WTC11 (cell line): ENCODE data around the gene DTNB. TPM values are rescaled to one million over a fixed set of nuclear protein-coding genes. Genes with fewer than 3 reads are reported as not detected.

Experiments
- ATAC-seq: fragments of 200-7000 bp; cut with Tn5 transposase; 2 replicates; pipeline ENCODE4 v1.10.0; 2021; ENCODE audit warnings: mild to moderate bottlenecking, moderate library complexity
- CTCF ChIA-PET: fragments of 300-600 bp; sonication (Branson Sonifier 250); formaldehyde crosslinking; loops from one replicate; lab custom pipeline; 2021; ENCODE audit warnings: antibody characterized with exemption; lab: Charles Lee
- POLR2A ChIA-PET: fragments of 350-600 bp; sonication (Branson Sonifier 250); formaldehyde crosslinking; loops from one replicate; lab custom pipeline; 2021; ENCODE audit warnings: antibody characterized with exemption; lab: Charles Lee
- DNase-seq: peaks from one replicate; pipeline ENCODE4 v3.0.0; 2021; ENCODE audit warnings: low spot score
- H3K27ac Mint-ChIP-seq: 2 replicates; pipeline ENCODE4 v1.8.0; 2021; ENCODE audit warnings: mixed read lengths
- H3K27me3 Mint-ChIP-seq: 2 replicates; pipeline ENCODE4 v1.8.0; 2021; ENCODE audit warnings: low read depth, mild to moderate bottlenecking, moderate library complexity, mixed read lengths
- H3K36me3 Mint-ChIP-seq: 2 replicates; pipeline ENCODE4 v1.8.0; 2021; ENCODE audit warnings: mixed read lengths
- H3K4me1 Mint-ChIP-seq: 2 replicates; pipeline ENCODE4 v1.8.0; 2022; ENCODE audit warnings: mixed read lengths
- H3K4me3 Mint-ChIP-seq: 2 replicates; pipeline ENCODE4 v1.8.0; 2021; ENCODE audit warnings: mild to moderate bottlenecking, moderate library complexity, mixed read lengths
- H3K9me3 Mint-ChIP-seq: 2 replicates; pipeline ENCODE4 v1.8.0; 2021; ENCODE audit warnings: mixed read lengths
- AR ChIP-seq: fragments of 250-450 bp; sonication (Bioruptor Pico); IDR thresholded peaks from 2 replicates; pipeline ENCODE4 v1.9.0; 2021; ENCODE audit warnings: mild to moderate bottlenecking
- ATF3 ChIP-seq: sonication (generic); formaldehyde crosslinking; conservative IDR thresholded peaks from 2 replicates; pipeline ENCODE4 v1.8.1; 2022; ENCODE audit warnings: mild to moderate bottlenecking, missing genetic modification reagents
- CDX4 ChIP-seq: fragments of 250-450 bp; sonication (Bioruptor Pico); IDR thresholded peaks from 2 replicates; pipeline ENCODE4 v1.9.0; 2021; ENCODE audit warnings: moderate library complexity, mild to moderate bottlenecking, inconsistent platforms, borderline replicate concordance
- CREM ChIP-seq: sonication (generic); formaldehyde crosslinking; IDR thresholded peaks from 2 replicates; pipeline ENCODE4 v1.8.1; 2022; ENCODE audit warnings: mild to moderate bottlenecking, missing genetic modification reagents, moderate library complexity
- EMX1 ChIP-seq: fragments of 250-450 bp; sonication (Bioruptor Pico); IDR thresholded peaks from 2 replicates; pipeline ENCODE4 v1.8.0; 2021; ENCODE audit warnings: mild to moderate bottlenecking
- ETV6 ChIP-seq: sonication (generic); formaldehyde crosslinking; IDR thresholded peaks from 2 replicates; pipeline ENCODE4 v1.8.1; 2022; ENCODE audit warnings: mild to moderate bottlenecking, missing genetic modification reagents
- FOXK1 ChIP-seq: sonication (generic); formaldehyde crosslinking; IDR thresholded peaks from 2 replicates; pipeline ENCODE4 v1.8.0; 2022; ENCODE audit warnings: mild to moderate bottlenecking, moderate library complexity, missing genetic modification reagents
- GRHL2 ChIP-seq: fragments of 250-450 bp; sonication (Bioruptor Pico); IDR thresholded peaks from 2 replicates; pipeline ENCODE4 v1.8.0; 2022; ENCODE audit warnings: mild to moderate bottlenecking, moderate library complexity; ENCODE audit not compliant: insufficient replicate concordance, severe bottlenecking
- GTF2I ChIP-seq: fragments of 250-450 bp; sonication (Bioruptor Pico); conservative IDR thresholded peaks from 2 replicates; pipeline ENCODE4 v1.4.0; 2021; ENCODE audit warnings: mild to moderate bottlenecking
- HMGA2 ChIP-seq: fragments of 250-450 bp; sonication (Bioruptor Pico); IDR thresholded peaks from 2 replicates; pipeline ENCODE4 v1.4.0; 2021; ENCODE audit warnings: mild to moderate bottlenecking, moderate library complexity
- HMGXB4 ChIP-seq: sonication (generic); formaldehyde crosslinking; IDR thresholded peaks from 2 replicates; pipeline ENCODE4 v1.8.1; 2023; ENCODE audit warnings: mild to moderate bottlenecking, moderate library complexity, missing genetic modification reagents
- IRF1 ChIP-seq: sonication (generic); formaldehyde crosslinking; IDR thresholded peaks from 2 replicates; pipeline ENCODE4 v1.8.0; 2023; ENCODE audit warnings: missing genetic modification reagents
- JAZF1 ChIP-seq: fragments of 250-450 bp; sonication (Bioruptor Pico); IDR thresholded peaks from 2 replicates; pipeline ENCODE4 v1.9.0; 2021; ENCODE audit warnings: moderate library complexity, mild to moderate bottlenecking, inconsistent platforms
- JUN ChIP-seq: sonication (generic); formaldehyde crosslinking; IDR thresholded peaks from 2 replicates; pipeline ENCODE4 v1.8.0; 2023; ENCODE audit warnings: mild to moderate bottlenecking, missing genetic modification reagents
- KAT7 ChIP-seq: sonication (generic); formaldehyde crosslinking; IDR thresholded peaks from 2 replicates; pipeline ENCODE4 v1.8.1; 2023; ENCODE audit warnings: missing genetic modification reagents, mild to moderate bottlenecking, borderline replicate concordance
- MAX ChIP-seq: sonication (generic); formaldehyde crosslinking; IDR thresholded peaks from 2 replicates; pipeline ENCODE4 v1.8.0; 2022; ENCODE audit warnings: mild to moderate bottlenecking, missing genetic modification reagents
- MLX ChIP-seq: sonication (generic); formaldehyde crosslinking; IDR thresholded peaks from 2 replicates; pipeline ENCODE4 v1.8.1; 2023; ENCODE audit warnings: mild to moderate bottlenecking, missing genetic modification reagents, moderate library complexity
- NR1H2 ChIP-seq: sonication (generic); formaldehyde crosslinking; IDR thresholded peaks from 2 replicates; pipeline ENCODE4 v1.9.0; 2021; ENCODE audit warnings: mild to moderate bottlenecking, moderate library complexity, missing genetic modification reagents
- NR3C1 ChIP-seq: sonication (generic); formaldehyde crosslinking; conservative IDR thresholded peaks from 2 replicates; pipeline ENCODE4 v1.8.1; 2023; ENCODE audit warnings: low read depth, mild to moderate bottlenecking, missing genetic modification reagents
- OVOL2 ChIP-seq: fragments of 250-450 bp; sonication (Bioruptor Pico); IDR thresholded peaks from 2 replicates; pipeline ENCODE4 v1.9.0; 2021; ENCODE audit warnings: mild to moderate bottlenecking, borderline replicate concordance
- ZNF121 ChIP-seq: sonication (generic); formaldehyde crosslinking; IDR thresholded peaks from 2 replicates; pipeline ENCODE4 v1.8.0; 2023; ENCODE audit warnings: missing genetic modification reagents
- ZNF138 ChIP-seq: sonication (generic); formaldehyde crosslinking; conservative IDR thresholded peaks from 2 replicates; pipeline ENCODE4 v1.8.1; 2022; ENCODE audit warnings: mild to moderate bottlenecking, moderate library complexity, missing genetic modification reagents
- ZNF232 ChIP-seq: sonication (generic); formaldehyde crosslinking; IDR thresholded peaks from 2 replicates; pipeline ENCODE4 v1.8.0; 2022; ENCODE audit warnings: mild to moderate bottlenecking, missing genetic modification reagents
- ZNF396 ChIP-seq: fragments of 250-450 bp; sonication (Bioruptor Pico); IDR thresholded peaks from 2 replicates; pipeline ENCODE4 v1.8.0; 2021; ENCODE audit warnings: mild to moderate bottlenecking, moderate library complexity, borderline replicate concordance
- ZNF423 ChIP-seq: fragments of 250-450 bp; sonication (Bioruptor Pico); IDR thresholded peaks from 2 replicates; pipeline ENCODE4 v2.1.2; 2022; ENCODE audit warnings: mild to moderate bottlenecking, moderate library complexity
- ZNF671 ChIP-seq: fragments of 250-450 bp; sonication (Bioruptor Pico); IDR thresholded peaks from 2 replicates; pipeline ENCODE4 v1.8.0; 2021; ENCODE audit warnings: mild to moderate bottlenecking
- total RNA-seq: library from RNA; stranded (reverse); gene quantifications from 3 replicates; pipeline ENCODE4 v1.2.3, GENCODE V29; 2021

Gene DTNB
- total RNA-seq, 1 experiment from 2014 or later = 39.9 TPM

- no peak for TF ChIP-seq MAX (CRISPR knock-in tag)
- TF ChIP-seq KAT7 (CRISPR knock-in tag) = no peak
- TF ChIP-seq NR1H2 = no peak
- no peak for TF ChIP-seq JUN
- no peak for TF ChIP-seq NR3C1 (CRISPR knock-in tag)
- TF ChIP-seq ZNF232 = no peak
- TF ChIP-seq GTF2I (CRISPR knock-in tag) = no peak
- TF ChIP-seq HMGXB4 (CRISPR knock-in tag) = no peak
- no peak for TF ChIP-seq IRF1
- no peak for TF ChIP-seq ZNF121 (CRISPR knock-in tag)
- TF ChIP-seq OVOL2 (CRISPR knock-in tag) = no peak
Observed at GRCh38 chr2:25506226-25506625, 167.2 kb downstream of the DTNB start (continued).

GRCh38 chr2:25505622-25506021, 167.8 kb downstream of the DTNB start:
- Mint-ChIP-seq H3K27ac (no peak overlapping the region), H3K9me3 (no peaks in the 10 kb centered on the region), H3K4me3 (no peak overlapping the region), H3K27me3 (no peaks in the 10 kb centered on the region), H3K4me1 (no peaks in the 10 kb centered on the region), H3K36me3 (no peaks in the 10 kb centered on the region)
- DNase-seq = no peak
- ChIA-PET CTCF (no interaction called here), POLR2A (no interaction called here)
- no peak for ATAC-seq
- no peak for TF ChIP-seq CDX4
- TF ChIP-seq ATF3 (CRISPR knock-in tag) = no peak
- TF ChIP-seq GRHL2 (CRISPR knock-in tag) = no peak
- TF ChIP-seq ZNF138 = no peak
- no peak for TF ChIP-seq HMGA2 (CRISPR knock-in tag)
- TF ChIP-seq CREM (CRISPR knock-in tag) = no peak
- no peak for TF ChIP-seq ETV6 (CRISPR knock-in tag)
- no peak for TF ChIP-seq AR
- TF ChIP-seq OVOL2 (CRISPR knock-in tag) = no peak
- TF ChIP-seq EMX1 (CRISPR knock-in tag) = no peak
- no peak for TF ChIP-seq ZNF423
- no peak for TF ChIP-seq MLX
- TF ChIP-seq KAT7 (CRISPR knock-in tag) = no peak
- no peak for TF ChIP-seq FOXK1
- no peak for TF ChIP-seq ZNF671 (CRISPR knock-in tag)
- no peak for TF ChIP-seq JAZF1 (CRISPR knock-in tag)
- TF ChIP-seq ZNF396 = no peak
- TF ChIP-seq HMGXB4 (CRISPR knock-in tag) = no peak
